Stomach (tissue), 4 donors: ENCODE results near the gene ANKS1B.

Experiments
- POLR2A ChIP-seq, 4 donors: fragments of 450-650 bp; IDR thresholded peaks; one replicate each; pipeline ENCODE4 v1.6.1; 2016; ENCODE audit warnings: antibody characterized with exemption in 4 of 4, control low read depth in 2 of 4, mild to moderate bottlenecking in 1 of 4, moderate library complexity in 1 of 4
- TF ChIP-seq, protein P1 (sequence below), 7 experiments: fragments of 450-650 bp in 4 of 7; fragments of 200-600 bp in 3 of 7; sonication (generic) in 3 of 7; IDR thresholded peaks; one replicate each; pipeline ENCODE4 v1.5.1; 2016 to 2019; ENCODE audit warnings: antibody characterized with exemption in 7 of 7, control low read depth in 2 of 7, mild to moderate bottlenecking in 1 of 7

GRCh38 chr12:99596762-99597161 lies 388.0 kb downstream of the ANKS1B start:
- no peak for TF ChIP-seq POLR2A (IDR thresholded peaks at IDR 0.05)
- TF ChIP-seq, protein P1, sequence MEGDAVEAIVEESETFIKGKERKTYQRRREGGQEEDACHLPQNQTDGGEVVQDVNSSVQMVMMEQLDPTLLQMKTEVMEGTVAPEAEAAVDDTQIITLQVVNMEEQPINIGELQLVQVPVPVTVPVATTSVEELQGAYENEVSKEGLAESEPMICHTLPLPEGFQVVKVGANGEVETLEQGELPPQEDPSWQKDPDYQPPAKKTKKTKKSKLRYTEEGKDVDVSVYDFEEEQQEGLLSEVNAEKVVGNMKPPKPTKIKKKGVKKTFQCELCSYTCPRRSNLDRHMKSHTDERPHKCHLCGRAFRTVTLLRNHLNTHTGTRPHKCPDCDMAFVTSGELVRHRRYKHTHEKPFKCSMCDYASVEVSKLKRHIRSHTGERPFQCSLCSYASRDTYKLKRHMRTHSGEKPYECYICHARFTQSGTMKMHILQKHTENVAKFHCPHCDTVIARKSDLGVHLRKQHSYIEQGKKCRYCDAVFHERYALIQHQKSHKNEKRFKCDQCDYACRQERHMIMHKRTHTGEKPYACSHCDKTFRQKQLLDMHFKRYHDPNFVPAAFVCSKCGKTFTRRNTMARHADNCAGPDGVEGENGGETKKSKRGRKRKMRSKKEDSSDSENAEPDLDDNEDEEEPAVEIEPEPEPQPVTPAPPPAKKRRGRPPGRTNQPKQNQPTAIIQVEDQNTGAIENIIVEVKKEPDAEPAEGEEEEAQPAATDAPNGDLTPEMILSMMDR (IDR thresholded peaks at IDR 0.05) = no peak
